GM13976 (cell line): ENCODE measurements around the gene CFTR.

Experiments used
- DNase-seq: peaks from one replicate; pipeline ENCODE4 v3.0.0; 2012; ENCODE audit warnings: low spot score
- in situ Hi-C: fragments of 300-500 bp; cut with MboI; formaldehyde crosslinking; loops from one replicate; pipeline ENCODE4 v1.12.0; 2022; ENCODE audit warnings: low sequenced_read_pairs, mixed read lengths, inconsistent platforms; ENCODE audit not compliant: unreplicated experiment
- TF ChIP-seq, protein P1 (sequence below): IDR thresholded peaks from 2 replicates; pipeline ENCODE4 v1.5.1; 2012; ENCODE audit warnings: borderline replicate concordance, mild to moderate bottlenecking; ENCODE audit not compliant: insufficient read depth; ENCODE audit errors: extremely low read depth, missing control alignments, control extremely low read depth

Gene CFTR

DNA sequence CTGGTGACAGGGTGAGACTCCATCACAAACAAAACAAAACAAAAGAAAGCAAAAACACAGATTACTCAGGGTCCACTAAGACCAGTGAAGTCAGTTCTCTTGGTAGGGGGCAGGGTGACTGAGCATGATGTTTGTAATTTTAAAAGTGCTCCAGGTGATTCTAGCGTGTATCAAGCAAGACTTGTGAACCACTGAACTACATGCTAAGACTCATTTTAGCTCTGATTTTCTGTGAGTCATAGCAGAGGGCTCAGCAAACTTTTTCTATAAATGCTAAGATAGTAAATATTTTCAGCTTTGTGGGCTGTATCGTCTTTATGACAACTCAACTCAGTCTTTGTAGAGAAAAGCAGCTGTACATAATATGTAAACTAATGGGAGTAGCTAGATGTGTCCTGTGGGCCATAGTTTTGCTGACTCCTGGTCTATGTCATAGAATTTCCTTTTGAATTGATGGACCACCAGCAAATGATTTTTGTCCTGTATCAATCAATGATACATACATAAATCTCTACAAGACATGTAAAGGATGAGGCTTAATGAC lies 141.3 kb downstream of the CFTR start:
- no peak for DNase-seq
- in situ Hi-C loops: no loop called here
- TF ChIP-seq, protein P1, sequence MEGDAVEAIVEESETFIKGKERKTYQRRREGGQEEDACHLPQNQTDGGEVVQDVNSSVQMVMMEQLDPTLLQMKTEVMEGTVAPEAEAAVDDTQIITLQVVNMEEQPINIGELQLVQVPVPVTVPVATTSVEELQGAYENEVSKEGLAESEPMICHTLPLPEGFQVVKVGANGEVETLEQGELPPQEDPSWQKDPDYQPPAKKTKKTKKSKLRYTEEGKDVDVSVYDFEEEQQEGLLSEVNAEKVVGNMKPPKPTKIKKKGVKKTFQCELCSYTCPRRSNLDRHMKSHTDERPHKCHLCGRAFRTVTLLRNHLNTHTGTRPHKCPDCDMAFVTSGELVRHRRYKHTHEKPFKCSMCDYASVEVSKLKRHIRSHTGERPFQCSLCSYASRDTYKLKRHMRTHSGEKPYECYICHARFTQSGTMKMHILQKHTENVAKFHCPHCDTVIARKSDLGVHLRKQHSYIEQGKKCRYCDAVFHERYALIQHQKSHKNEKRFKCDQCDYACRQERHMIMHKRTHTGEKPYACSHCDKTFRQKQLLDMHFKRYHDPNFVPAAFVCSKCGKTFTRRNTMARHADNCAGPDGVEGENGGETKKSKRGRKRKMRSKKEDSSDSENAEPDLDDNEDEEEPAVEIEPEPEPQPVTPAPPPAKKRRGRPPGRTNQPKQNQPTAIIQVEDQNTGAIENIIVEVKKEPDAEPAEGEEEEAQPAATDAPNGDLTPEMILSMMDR: no peak

DNA sequence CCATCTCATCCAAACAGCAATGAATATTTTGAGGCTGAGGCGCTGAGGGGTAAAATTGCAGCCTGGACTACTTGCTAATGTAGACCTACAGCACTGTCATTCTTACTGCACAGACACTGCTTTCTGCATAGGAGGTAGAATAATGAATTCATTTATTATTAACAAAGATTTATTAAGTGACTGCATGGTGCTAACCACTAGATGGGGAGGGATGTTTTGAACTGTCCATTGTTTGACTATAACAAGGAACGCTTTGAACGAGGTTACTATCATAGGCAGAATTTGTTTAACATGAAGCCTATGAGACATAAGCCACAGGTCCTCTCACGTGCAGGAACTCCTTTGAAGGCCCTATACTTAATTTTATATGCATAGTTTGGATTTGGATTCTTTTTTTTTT lies 143.8 kb downstream of the CFTR start:
- in situ Hi-C loops: no loop called here
- no peak for DNase-seq
- TF ChIP-seq, protein P1: no peak

DNA sequence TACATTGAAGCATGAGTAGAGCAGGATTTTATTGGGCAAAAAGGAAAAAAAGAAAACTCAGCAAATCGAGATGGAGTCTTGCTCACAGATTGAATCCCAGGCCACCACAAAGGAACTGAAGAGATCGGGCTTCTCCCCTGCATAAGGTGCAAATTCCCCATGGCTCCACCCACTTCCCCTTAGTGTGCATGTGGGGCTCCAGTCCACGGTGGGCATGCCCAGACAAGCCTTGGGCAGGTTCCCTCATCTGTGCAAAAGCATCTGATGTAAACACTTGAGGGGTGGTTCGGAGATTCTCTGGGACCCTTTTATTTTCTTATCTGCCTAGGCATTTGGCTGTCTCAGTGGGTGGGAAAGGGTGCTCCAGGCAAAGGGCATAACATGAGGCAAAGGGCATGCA lies 150.7 kb downstream of the CFTR start:
- TF ChIP-seq, protein P1: no peak
- DNase-seq: no peak
- in situ Hi-C loops: no loop called here

DNA sequence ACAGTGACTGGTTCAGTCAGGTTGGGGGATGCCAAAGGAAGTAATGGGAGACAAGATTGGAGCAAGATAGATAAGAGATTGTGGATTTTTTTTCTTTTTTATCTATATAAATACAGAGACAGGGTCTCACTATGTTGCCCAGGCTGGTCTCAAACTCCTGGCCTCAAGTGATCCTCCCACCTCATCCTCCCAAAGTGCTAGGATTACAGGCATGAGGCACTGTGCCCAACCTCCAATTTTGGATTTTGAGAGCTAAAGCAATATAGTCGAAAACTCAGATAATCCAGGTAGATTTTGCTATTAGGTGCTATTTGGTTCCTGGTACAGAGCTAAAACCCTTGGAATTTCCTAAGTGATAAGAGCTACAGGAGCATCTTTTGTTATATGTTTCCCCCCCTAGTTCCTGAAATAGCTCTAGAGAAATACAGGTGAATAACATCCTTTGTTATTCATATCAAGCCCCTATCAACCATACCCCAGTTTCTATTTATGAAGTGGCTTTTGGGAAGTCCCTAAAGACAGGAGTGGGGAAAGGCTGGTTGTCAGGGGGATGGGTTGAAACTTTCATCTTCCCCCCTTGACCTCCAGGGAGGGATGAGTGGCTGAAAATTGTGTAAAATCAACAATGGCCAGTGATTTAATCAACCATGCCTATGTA lies 151.2 kb downstream of the CFTR start:
- no peak for DNase-seq
- TF ChIP-seq, protein P1: no peak
- in situ Hi-C loops: no loop called here

DNA sequence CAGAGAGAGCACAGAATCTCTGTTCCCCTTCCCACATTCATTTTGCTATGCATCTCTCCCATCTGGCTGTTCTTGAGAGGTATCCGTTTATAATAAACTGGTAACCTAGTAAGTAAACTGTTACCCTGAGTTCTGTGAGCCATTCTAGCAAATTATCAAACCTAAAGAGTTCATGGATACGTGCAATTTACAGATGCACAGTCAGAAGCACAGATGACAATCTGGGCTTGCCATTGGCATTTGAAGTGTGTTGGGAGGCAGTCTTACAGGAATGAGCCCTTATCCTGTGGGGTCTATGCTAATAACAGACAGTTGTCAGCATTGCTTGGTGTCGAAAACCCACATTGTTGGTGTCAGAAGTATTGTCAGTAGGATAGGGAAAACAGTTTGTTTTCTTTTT lies 151.8 kb downstream of the CFTR start:
- TF ChIP-seq, protein P1: no peak
- in situ Hi-C loops: no loop called here
- no peak for DNase-seq

DNA sequence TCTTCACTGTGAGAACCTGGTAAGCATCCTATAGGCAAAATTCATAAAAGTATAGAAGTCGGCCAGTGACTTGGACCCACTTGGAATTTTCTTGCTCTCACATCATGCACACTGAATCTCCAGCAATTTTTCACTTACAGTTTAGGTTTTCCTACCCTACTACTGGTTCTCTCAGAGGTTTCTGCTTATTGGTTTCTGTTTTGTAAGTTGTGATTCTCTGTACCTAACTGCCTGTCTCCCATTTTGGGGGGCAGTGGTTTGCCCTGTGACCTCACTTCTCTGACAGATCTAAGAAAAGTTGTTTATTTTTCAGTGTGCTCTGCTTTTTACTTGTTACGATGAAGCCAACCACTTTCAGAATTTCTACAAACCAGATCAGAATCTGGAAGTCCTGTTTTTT lies 158.1 kb downstream of the CFTR start:
- TF ChIP-seq, protein P1: no peak
- DNase-seq: no peak
- in situ Hi-C loops: no loop called here
